ENCODE results near the gene SH3RF3. TPM values are rescaled to one million over a fixed set of nuclear protein-coding genes. Genes with fewer than 3 reads are reported as not detected.

SH3RF3 gene
- total RNA-seq, 1 donor from 2014 or later: 10.8 TPM

DNA sequence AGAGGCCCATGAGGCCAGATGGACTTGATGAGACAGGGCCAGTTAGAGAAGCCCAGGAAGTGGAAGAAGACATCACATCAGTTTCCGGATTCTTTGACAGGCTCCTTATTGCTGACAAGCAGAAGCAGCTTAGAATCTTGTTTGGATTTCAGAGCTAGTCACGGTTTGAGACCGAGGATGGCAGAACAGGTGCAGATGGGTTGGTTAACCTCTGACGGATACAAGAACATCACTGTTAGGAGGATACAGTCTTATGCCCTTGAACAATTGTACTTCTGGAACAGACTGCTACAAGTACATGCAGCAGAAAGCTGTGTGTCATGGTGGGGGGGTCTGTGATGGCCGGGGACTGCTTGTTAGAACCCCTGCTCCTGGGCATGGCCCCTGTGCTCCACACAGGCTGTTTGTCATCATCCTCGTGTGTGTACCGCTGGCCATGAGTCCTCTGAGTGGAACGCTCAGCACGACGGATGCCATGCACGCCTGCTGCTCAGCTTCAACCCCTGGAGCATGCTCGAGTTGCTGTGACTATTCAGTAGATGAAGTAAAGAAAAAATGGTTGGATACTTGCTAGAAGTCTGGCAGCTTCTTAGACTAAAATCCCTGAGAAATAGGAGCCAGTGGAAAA, 217.7 kb downstream of the SH3RF3 start:
- Histone ChIP-seq H3K4me1 (peaks cover 54% of the 10 kb centered on the region), H3K27me3 (no peaks in the 10 kb centered on the region), H3K27ac (no peak overlapping the region), H3K9me3 (no peaks in the 10 kb centered on the region), H3K36me3 (no peaks in the 10 kb centered on the region), H3K4me3 (no peak overlapping the region)
- TF ChIP-seq POLR2AphosphoS5 (IDR thresholded peaks at IDR 0.05; ENCODE audit: insufficient read depth in 1 of 2, low read depth in 1 of 2) (no peak), POLR2A (IDR thresholded peaks at IDR 0.05) (no peak)
- TF ChIP-seq, protein P1, sequence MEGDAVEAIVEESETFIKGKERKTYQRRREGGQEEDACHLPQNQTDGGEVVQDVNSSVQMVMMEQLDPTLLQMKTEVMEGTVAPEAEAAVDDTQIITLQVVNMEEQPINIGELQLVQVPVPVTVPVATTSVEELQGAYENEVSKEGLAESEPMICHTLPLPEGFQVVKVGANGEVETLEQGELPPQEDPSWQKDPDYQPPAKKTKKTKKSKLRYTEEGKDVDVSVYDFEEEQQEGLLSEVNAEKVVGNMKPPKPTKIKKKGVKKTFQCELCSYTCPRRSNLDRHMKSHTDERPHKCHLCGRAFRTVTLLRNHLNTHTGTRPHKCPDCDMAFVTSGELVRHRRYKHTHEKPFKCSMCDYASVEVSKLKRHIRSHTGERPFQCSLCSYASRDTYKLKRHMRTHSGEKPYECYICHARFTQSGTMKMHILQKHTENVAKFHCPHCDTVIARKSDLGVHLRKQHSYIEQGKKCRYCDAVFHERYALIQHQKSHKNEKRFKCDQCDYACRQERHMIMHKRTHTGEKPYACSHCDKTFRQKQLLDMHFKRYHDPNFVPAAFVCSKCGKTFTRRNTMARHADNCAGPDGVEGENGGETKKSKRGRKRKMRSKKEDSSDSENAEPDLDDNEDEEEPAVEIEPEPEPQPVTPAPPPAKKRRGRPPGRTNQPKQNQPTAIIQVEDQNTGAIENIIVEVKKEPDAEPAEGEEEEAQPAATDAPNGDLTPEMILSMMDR (IDR thresholded peaks at IDR 0.05): no peak
- intact Hi-C loops (cut with DNase I): no loop called here
- DNase-seq (ENCODE audit: extremely low spot score in 2 of 2): peak in 1 of 2 donors; percentile 85

DNA sequence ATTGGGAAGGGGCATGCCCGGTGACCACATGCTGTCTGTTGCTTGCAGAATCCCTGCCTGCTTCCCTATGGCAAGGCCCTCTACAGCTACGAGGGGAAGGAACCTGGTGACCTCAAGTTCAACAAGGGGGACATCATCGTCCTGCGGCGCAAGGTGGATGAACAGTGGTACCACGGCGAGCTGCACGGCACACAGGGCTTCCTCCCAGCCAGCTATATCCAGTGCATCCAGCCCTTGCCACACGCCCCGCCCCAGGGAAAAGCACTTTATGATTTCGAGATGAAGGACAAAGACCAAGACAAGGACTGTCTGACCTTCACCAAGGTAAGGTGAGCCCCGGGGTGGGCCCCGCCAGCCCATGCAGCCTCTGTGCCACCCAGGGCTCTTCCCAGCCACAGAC, 218.6 kb downstream of the SH3RF3 start:
- DNase-seq (ENCODE audit: extremely low spot score in 2 of 2): peak in 1 of 2 donors; percentile 60
- H3K36me3 ChIP-seq: no peaks in the 10 kb centered on the region
- no peak overlapping the region for H3K27ac ChIP-seq
- intact Hi-C loops (cut with DNase I): no loop called here
- no peaks in the 10 kb centered on the region for H3K9me3 ChIP-seq
- no peak overlapping the region for H3K4me3 ChIP-seq
- TF ChIP-seq POLR2A (IDR thresholded peaks at IDR 0.05) (no peak), POLR2AphosphoS5 (IDR thresholded peaks at IDR 0.05; ENCODE audit: insufficient read depth in 1 of 2, low read depth in 1 of 2) (no peak)
- TF ChIP-seq, protein P1 (IDR thresholded peaks at IDR 0.05): no peak
- no peaks in the 10 kb centered on the region for H3K27me3 ChIP-seq
- peaks cover 57% of the 10 kb centered on the region for H3K4me1 ChIP-seq

DNA sequence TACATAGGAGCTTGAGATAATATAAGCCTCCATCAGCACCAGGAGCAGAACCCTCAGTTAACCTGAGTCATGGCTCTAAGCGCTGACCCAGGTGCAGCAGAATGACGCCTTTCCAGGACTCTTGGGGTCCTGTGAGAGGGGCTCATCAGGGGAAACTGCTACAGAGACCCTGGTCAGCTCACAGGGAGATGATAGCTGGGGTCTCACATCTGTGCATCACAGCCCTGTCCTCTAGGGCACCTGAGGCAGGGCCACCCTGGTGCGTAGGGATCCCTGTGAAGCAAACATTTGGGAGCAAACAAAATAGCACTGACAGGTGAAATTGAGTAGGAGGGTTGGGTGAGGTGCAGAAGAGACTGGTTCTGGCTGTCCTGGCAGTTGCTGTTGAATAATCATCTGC, 219.2 kb downstream of the SH3RF3 start:
- no peak for TF ChIP-seq POLR2A (IDR thresholded peaks at IDR 0.05)
- no peak for TF ChIP-seq POLR2AphosphoS5 (IDR thresholded peaks at IDR 0.05; ENCODE audit: insufficient read depth in 1 of 2, low read depth in 1 of 2)
- TF ChIP-seq, protein P1 (IDR thresholded peaks at IDR 0.05): no peak

DNA sequence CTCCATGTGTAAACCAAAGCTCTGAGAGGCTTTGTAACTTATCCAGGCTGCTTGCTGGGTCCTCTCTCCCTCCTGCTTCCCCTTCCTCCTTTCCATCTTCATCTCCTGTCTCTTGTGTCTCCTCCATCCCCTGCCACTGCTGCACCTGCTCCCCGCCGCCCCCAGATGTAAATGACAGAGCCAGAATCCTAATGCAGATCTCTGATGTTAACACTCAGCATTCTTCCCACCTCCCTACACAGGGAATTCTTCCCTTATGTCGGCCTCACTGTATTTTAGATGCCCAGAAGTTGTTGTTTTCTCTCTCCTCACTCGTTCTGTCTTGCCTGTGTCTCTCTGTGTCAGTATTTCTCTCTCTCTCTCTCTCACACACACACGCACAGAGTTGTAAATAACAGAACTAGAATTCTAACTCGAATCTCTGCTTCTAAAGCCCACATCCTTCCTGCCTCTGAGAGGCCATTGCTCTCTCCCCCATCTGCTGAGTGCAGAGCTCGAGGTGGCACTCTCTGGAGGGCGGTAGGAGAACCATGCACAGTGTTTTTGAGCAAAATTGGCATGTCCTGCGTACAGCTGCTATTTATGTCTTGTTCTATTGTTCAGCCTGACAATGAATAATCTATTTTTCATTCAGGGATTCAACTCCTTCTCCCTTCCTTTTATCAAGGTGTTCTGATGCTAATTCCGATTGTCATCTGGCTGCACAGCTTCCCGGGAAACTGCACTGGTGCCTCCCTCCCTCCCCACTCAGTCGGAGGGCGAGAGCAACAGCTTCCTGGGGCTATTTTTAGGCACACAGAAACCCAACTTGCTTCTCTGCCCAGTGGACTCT, 219.9 kb downstream of the SH3RF3 start:
- TF ChIP-seq POLR2AphosphoS5 (IDR thresholded peaks at IDR 0.05; ENCODE audit: insufficient read depth in 1 of 2, low read depth in 1 of 2): no peak
- TF ChIP-seq, protein P1 (IDR thresholded peaks at IDR 0.05): no peak
- TF ChIP-seq POLR2A (IDR thresholded peaks at IDR 0.05): no peak
- intact Hi-C loops (cut with DNase I): no loop called here
- DNase-seq (ENCODE audit: extremely low spot score in 2 of 2): peak in 1 of 2 donors; percentile 76
- H3K36me3 ChIP-seq: no peaks in the 10 kb centered on the region
- H3K4me3 ChIP-seq: no peak overlapping the region
- no peaks in the 10 kb centered on the region for H3K27me3 ChIP-seq
- no peaks in the 10 kb centered on the region for H3K9me3 ChIP-seq
- H3K27ac ChIP-seq: no peak overlapping the region
- peaks cover 59% of the 10 kb centered on the region for H3K4me1 ChIP-seq

More for the DNA sequence above, 219.2 kb downstream of the SH3RF3 start:
- Histone ChIP-seq H3K4me1 (peaks cover 59% of the 10 kb centered on the region), H3K27ac (no peak overlapping the region), H3K36me3 (no peaks in the 10 kb centered on the region), H3K4me3 (no peak overlapping the region), H3K9me3 (no peaks in the 10 kb centered on the region), H3K27me3 (no peaks in the 10 kb centered on the region)
- intact Hi-C loops (cut with DNase I): no loop called here
- peak in 1 of 2 donors; percentile 56 for DNase-seq (ENCODE audit: extremely low spot score in 2 of 2)

All from vagina (tissue), 2 donors.